H9 (cell line): ENCODE results near the gene ARHGAP24. TPM values are rescaled to one million over a fixed set of nuclear protein-coding genes. Genes with fewer than 3 reads are reported as not detected.

Experiments
- DNase-seq: peaks from one replicate; pipeline ENCODE4 v3.0.0-alpha.2; 2017
- H2AFZ ChIP-seq: one replicate; pipeline ENCODE4 v1.6.1; 2013; ENCODE audit warnings: mild to moderate bottlenecking, low read length, control low read depth, moderate library complexity
- H2AK5ac ChIP-seq: 2 replicates; pipeline ENCODE4 v1.6.1; 2013; ENCODE audit warnings: low read length, control low read depth, mixed read lengths; ENCODE audit not compliant: insufficient read length
- H2BK120ac ChIP-seq: one replicate; pipeline ENCODE4 v1.6.1; 2013; ENCODE audit warnings: low read depth, mild to moderate bottlenecking, low read length, control low read depth, inconsistent platforms; ENCODE audit not compliant: poor library complexity, severe bottlenecking
- H2BK12ac ChIP-seq: 2 replicates; pipeline ENCODE4 v1.6.1; 2013; ENCODE audit warnings: low read length, control low read depth, mixed read lengths, low read depth; ENCODE audit not compliant: insufficient read length
- H2BK15ac ChIP-seq: 2 replicates; pipeline ENCODE4 v1.6.1; 2013; ENCODE audit warnings: low read depth, low read length, control low read depth
- H2BK20ac ChIP-seq: one replicate; pipeline ENCODE4 v1.6.1; 2013; ENCODE audit warnings: low read depth, mild to moderate bottlenecking, low read length, control low read depth, inconsistent platforms; ENCODE audit not compliant: poor library complexity, severe bottlenecking
- H2BK5ac ChIP-seq: 2 replicates; pipeline ENCODE4 v1.6.1; 2013; ENCODE audit warnings: low read length, control low read depth, mixed read lengths; ENCODE audit not compliant: insufficient read length
- H3K14ac ChIP-seq: 2 replicates; pipeline ENCODE4 v1.6.1; 2013; ENCODE audit warnings: low read length, control low read depth; ENCODE audit not compliant: insufficient read depth
- H3K18ac ChIP-seq: 2 replicates; pipeline ENCODE4 v1.6.1; 2013; ENCODE audit warnings: low read depth, mild to moderate bottlenecking, mixed read lengths, low read length, control low read depth; ENCODE audit not compliant: insufficient read length
- H3K23ac ChIP-seq: 2 replicates; pipeline ENCODE4 v1.6.1; 2013; ENCODE audit warnings: low read length, control low read depth, mixed read lengths, low read depth; ENCODE audit not compliant: insufficient read length
- H3K23me2 ChIP-seq: 2 replicates; pipeline ENCODE4 v1.6.1; 2013; ENCODE audit warnings: low read depth, mild to moderate bottlenecking, mixed read lengths, low read length, control low read depth; ENCODE audit not compliant: insufficient read length, poor library complexity, severe bottlenecking
- H3K27ac ChIP-seq: 2 replicates; pipeline ENCODE4 v1.5.1; 2013; ENCODE audit warnings: low read length, control low read depth, mixed read lengths, low read depth; ENCODE audit not compliant: insufficient read length
- H3K27me3 ChIP-seq: 2 replicates; pipeline ENCODE4 v1.6.1; 2013; ENCODE audit warnings: low read length, control low read depth, inconsistent platforms; ENCODE audit not compliant: insufficient read depth
- H3K4ac ChIP-seq: 2 replicates; pipeline ENCODE4 v1.6.1; 2013; ENCODE audit warnings: low read depth, mild to moderate bottlenecking, control low read depth, inconsistent platforms, low read length, moderate library complexity
- H3K4me1 ChIP-seq: 2 replicates; pipeline ENCODE4 v1.6.1; 2013; ENCODE audit warnings: low read length, control low read depth, inconsistent platforms; ENCODE audit not compliant: insufficient read depth
- H3K4me2 ChIP-seq: 2 replicates; pipeline ENCODE4 v1.6.1; 2013; ENCODE audit warnings: low read length, control low read depth, mixed read lengths; ENCODE audit not compliant: insufficient read length, insufficient read depth
- H3K56ac ChIP-seq: 2 replicates; pipeline ENCODE4 v1.6.1; 2013; ENCODE audit warnings: low read depth, mild to moderate bottlenecking, mixed read lengths, low read length, control low read depth; ENCODE audit not compliant: insufficient read length
- H3K79me1 ChIP-seq: 2 replicates; pipeline ENCODE4 v1.6.1; 2013; ENCODE audit warnings: low read depth, mild to moderate bottlenecking, moderate library complexity, low read length, control low read depth, inconsistent platforms; ENCODE audit not compliant: insufficient read depth, poor library complexity, severe bottlenecking
- H3K79me2 ChIP-seq: 2 replicates; pipeline ENCODE4 v1.6.1; 2013; ENCODE audit warnings: low read length, control low read depth, inconsistent platforms; ENCODE audit not compliant: insufficient read depth
- H3K9ac ChIP-seq: 2 replicates; pipeline ENCODE4 v1.6.1; 2013; ENCODE audit warnings: low read length, control low read depth, mixed read lengths; ENCODE audit not compliant: insufficient read length; ENCODE audit errors: extremely low read depth
- H3K9me3 ChIP-seq: one replicate; pipeline ENCODE4 v1.6.1; 2013; ENCODE audit warnings: low read depth, low read length, inconsistent platforms; ENCODE audit not compliant: control insufficient read depth
- H3T11ph ChIP-seq: one replicate; pipeline ENCODE4 v1.6.1; 2013; ENCODE audit warnings: mild to moderate bottlenecking, low read length, control low read depth, inconsistent platforms
- H4K20me1 ChIP-seq: one replicate; pipeline ENCODE4 v1.6.1; 2013; ENCODE audit not compliant: control insufficient read depth, insufficient read length, insufficient read depth
- H4K5ac ChIP-seq: 2 replicates; pipeline ENCODE4 v1.6.1; 2013; ENCODE audit warnings: low read depth, mild to moderate bottlenecking, mixed read lengths, low read length, control low read depth; ENCODE audit not compliant: insufficient read length
- H4K8ac ChIP-seq: replicated peaks from 2 replicates; pipeline ENCODE4 v1.6.1; 2013; ENCODE audit warnings: low read length, control low read depth, mixed read lengths, low read depth; ENCODE audit not compliant: insufficient read length
- H4K91ac ChIP-seq: 2 replicates; pipeline ENCODE4 v1.6.1; 2013; ENCODE audit warnings: low read depth, mild to moderate bottlenecking, moderate library complexity, mixed read lengths, low read length, control low read depth; ENCODE audit not compliant: insufficient read length
- H3K27ac Mint-ChIP-seq, 3 experiments: 2 replicates in 2 of 3; 3 replicates in 1 of 3; pipeline ENCODE4 v1.8.0; 2020 to 2021; ENCODE audit warnings: mixed read lengths in 3 of 3, mild to moderate bottlenecking in 1 of 3, moderate library complexity in 1 of 3
- H3K27me3 Mint-ChIP-seq: 2 replicates; pipeline ENCODE4 v1.8.0; 2021; ENCODE audit warnings: low read depth, mild to moderate bottlenecking, moderate library complexity, mixed read lengths
- H3K36me3 Mint-ChIP-seq, 3 experiments: 2 replicates in 2 of 3; 3 replicates in 1 of 3; pipeline ENCODE4 v1.8.0; 2020 to 2021; ENCODE audit warnings: low read depth in 3 of 3, mixed read lengths in 3 of 3; ENCODE audit not compliant: insufficient read depth in 1 of 3
- H3K4me1 Mint-ChIP-seq, 2 experiments: 2 replicates each; pipeline ENCODE4 v1.8.0; 2020; ENCODE audit warnings: mixed read lengths in 2 of 2
- H3K4me3 Mint-ChIP-seq, 2 experiments: 2 replicates in 1 of 2; 3 replicates in 1 of 2; pipeline ENCODE4 v1.8.0; 2020 to 2021; ENCODE audit warnings: mild to moderate bottlenecking in 2 of 2, mixed read lengths in 2 of 2, moderate library complexity in 1 of 2
- H3K9me3 Mint-ChIP-seq, 2 experiments: 2 replicates in 1 of 2; 3 replicates in 1 of 2; pipeline ENCODE4 v1.8.0; 2020; ENCODE audit warnings: mild to moderate bottlenecking in 2 of 2, mixed read lengths in 2 of 2, moderate library complexity in 1 of 2
- WGBS: extraction: QIAGEN DNeasy Blood & Tissue Kit; methylation state at CpG from one replicate; pipeline ENCODE4 v1.1.7; 2013; ENCODE audit warnings: missing lambda C conversion rate, low lambda C conversion rate, mixed read lengths; ENCODE audit not compliant: insufficient read length; ENCODE audit errors: extremely low coverage; 5-methylcytosine and 5-hydroxymethylcytosine counted together
- total RNA-seq: library from RNA; stranded (reverse); gene quantifications from 2 replicates; pipeline ENCODE4 v1.2.1, GENCODE V29; 2021
- TF ChIP-seq, protein P1 (sequence below): fragments of 200-600 bp; sonication (generic); conservative IDR thresholded peaks from 3 replicates; pipeline ENCODE4 v1.8.0; 2021; ENCODE audit warnings: antibody characterized with exemption, mild to moderate bottlenecking

Gene ARHGAP24
- total RNA-seq, 1 experiment from 2014 or later = 0.37 TPM

DNA sequence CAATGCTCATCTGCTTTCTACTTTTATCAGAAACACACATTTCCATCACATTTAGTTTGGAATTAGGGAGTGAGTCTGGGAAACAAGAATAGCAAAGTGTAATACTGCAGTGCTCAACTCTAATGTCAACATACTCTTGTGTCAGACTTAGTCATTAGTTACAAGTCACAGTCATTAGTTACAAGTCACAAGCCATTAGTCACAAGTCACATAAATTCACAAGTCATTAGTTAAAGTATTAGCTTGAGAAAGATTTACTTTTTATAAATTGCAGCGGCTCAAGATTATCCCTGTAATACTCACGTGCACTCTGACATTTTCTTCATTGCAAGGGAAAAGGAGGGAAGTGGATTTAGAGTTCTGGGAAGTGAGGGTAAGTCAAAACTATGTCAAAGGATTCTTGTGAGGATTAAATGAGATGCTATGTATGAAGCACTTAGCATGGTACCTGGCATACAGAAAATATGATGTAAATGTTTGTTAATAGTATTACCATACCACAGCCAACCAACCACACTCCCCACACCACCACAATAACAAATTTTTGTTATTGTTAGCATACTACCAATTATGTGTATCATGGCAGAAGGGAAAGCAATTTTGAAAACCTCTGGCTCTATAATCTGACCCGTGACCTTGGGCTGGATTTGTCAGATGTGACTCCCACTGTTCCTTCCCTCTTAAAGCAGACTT, 116.6 kb downstream of the ARHGAP24 start:
- Histone ChIP-seq H4K8ac (no peak overlapping the region), H3K79me1 (no peaks in the 10 kb centered on the region), H3T11ph (no peak overlapping the region), H4K91ac (no peak overlapping the region), H3K4me2 (no peak overlapping the region), H3K27ac (no peak overlapping the region), H3K18ac (no peak overlapping the region), H2BK120ac (no peak overlapping the region), H3K23ac (no peak overlapping the region), H2BK20ac (no peak overlapping the region), H3K9me3 (no peaks in the 10 kb centered on the region), H3K79me2 (no peaks in the 10 kb centered on the region), H3K14ac (no peak overlapping the region), H2AK5ac (no peak overlapping the region), H3K56ac (no peak overlapping the region), H3K9ac (no peak overlapping the region), H2BK5ac (no peak overlapping the region), H3K4me1 (no peaks in the 10 kb centered on the region), H4K20me1 (no peaks in the 10 kb centered on the region), H2BK15ac (no peak overlapping the region), H3K23me2 (no peaks in the 10 kb centered on the region), H3K27me3 (no peaks in the 10 kb centered on the region), H4K5ac (no peak overlapping the region), H2BK12ac (no peak overlapping the region), H2AFZ (no peak overlapping the region), H3K4ac (no peak overlapping the region)
- Mint-ChIP-seq H3K9me3 (no peaks in the 10 kb centered on the region), H3K27ac (no peak overlapping the region), H3K27me3 (no peaks in the 10 kb centered on the region), H3K36me3 (no peaks in the 10 kb centered on the region), H3K4me3 (no peak overlapping the region), H3K4me1 (peaks cover 6 to 7% of the 10 kb centered on the region in 2 experiments; a peak in 2 of 4 replicates)
- TF ChIP-seq, protein P1, sequence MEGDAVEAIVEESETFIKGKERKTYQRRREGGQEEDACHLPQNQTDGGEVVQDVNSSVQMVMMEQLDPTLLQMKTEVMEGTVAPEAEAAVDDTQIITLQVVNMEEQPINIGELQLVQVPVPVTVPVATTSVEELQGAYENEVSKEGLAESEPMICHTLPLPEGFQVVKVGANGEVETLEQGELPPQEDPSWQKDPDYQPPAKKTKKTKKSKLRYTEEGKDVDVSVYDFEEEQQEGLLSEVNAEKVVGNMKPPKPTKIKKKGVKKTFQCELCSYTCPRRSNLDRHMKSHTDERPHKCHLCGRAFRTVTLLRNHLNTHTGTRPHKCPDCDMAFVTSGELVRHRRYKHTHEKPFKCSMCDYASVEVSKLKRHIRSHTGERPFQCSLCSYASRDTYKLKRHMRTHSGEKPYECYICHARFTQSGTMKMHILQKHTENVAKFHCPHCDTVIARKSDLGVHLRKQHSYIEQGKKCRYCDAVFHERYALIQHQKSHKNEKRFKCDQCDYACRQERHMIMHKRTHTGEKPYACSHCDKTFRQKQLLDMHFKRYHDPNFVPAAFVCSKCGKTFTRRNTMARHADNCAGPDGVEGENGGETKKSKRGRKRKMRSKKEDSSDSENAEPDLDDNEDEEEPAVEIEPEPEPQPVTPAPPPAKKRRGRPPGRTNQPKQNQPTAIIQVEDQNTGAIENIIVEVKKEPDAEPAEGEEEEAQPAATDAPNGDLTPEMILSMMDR = no peak
- DNase-seq = no peak
- no CpG with 5 or more reads among the region's 3 CpGs for WGBS
